CD14-positive monocyte (primary cell): ENCODE results near the gene ZNF407. TPM values are rescaled to one million over a fixed set of nuclear protein-coding genes. Genes with fewer than 3 reads are reported as not detected.
A peak's percentile ranks its signal among the peaks of the same experiment; 100 is the strongest.
"Not testable (repeated sequence)": the region's sequence is repeated elsewhere in the genome, so short reads cannot be mapped to it uniquely, and the experiment has no call there.

Source experiments
- DNase-seq, 3 donors: peaks; one replicate each; pipeline ENCODE4 v3.0.0-alpha.2; 2011 to 2022
- H2AFZ ChIP-seq: 2 replicates; pipeline ENCODE4 v1.6.0; 2012; ENCODE audit warnings: mild to moderate bottlenecking, low read depth, low read length, inconsistent platforms; ENCODE audit not compliant: insufficient read depth, poor library complexity, severe bottlenecking
- H3K27ac ChIP-seq, 2 donors: 1 replicate in 1 of 2; 2 replicates in 1 of 2; pipeline ENCODE4 v1.5.1; 2012 to 2013; ENCODE audit warnings: low read length in 2 of 2, control low read depth in 1 of 2, inconsistent platforms in 1 of 2, low read depth in 1 of 2, mild to moderate bottlenecking in 1 of 2
- H3K27me3 ChIP-seq, 2 donors: one replicate each; pipeline versions ENCODE4 v1.6.0 to v1.6.1; 2011 to 2013; ENCODE audit warnings: low read length in 2 of 2; ENCODE audit not compliant: control insufficient read depth in 2 of 2, insufficient read depth in 2 of 2
- H3K36me3 ChIP-seq, 2 donors: replicated peaks in 1 of 2; 1 replicate in 1 of 2; 2 replicates in 1 of 2; pipeline versions ENCODE4 v1.5.1 to v1.6.1; 2012 to 2013; ENCODE audit warnings: low read length in 2 of 2, control low read depth in 1 of 2, inconsistent platforms in 1 of 2, mild to moderate bottlenecking in 1 of 2; ENCODE audit not compliant: insufficient read depth in 2 of 2, control insufficient read depth in 1 of 2
- H3K4me1 ChIP-seq, 2 donors: 1 replicate in 1 of 2; 2 replicates in 1 of 2; pipeline versions ENCODE4 v1.5.1 to v1.6.1; 2012 to 2013; ENCODE audit warnings: low read length in 2 of 2, control low read depth in 1 of 2, inconsistent platforms in 1 of 2, mild to moderate bottlenecking in 1 of 2, moderate library complexity in 1 of 2; ENCODE audit not compliant: insufficient read depth in 2 of 2, control insufficient read depth in 1 of 2
- H3K4me2 ChIP-seq: replicated peaks from 2 replicates; pipeline ENCODE3; 2012; ENCODE audit warnings: low read length, moderate library complexity, mild to moderate bottlenecking; ENCODE audit not compliant: poor library complexity, severe bottlenecking; ENCODE audit errors: extremely low read depth
- H3K4me3 ChIP-seq, 3 experiments: fragments of 200-600 bp in 1 of 3; sonication (generic) in 1 of 3; replicated peaks in 1 of 3; 1 replicate in 2 of 3; 2 replicates in 1 of 3; pipeline ENCODE4 v1.5.1; 2011 to 2013; ENCODE audit warnings: low read length in 3 of 3, mild to moderate bottlenecking in 3 of 3, control low read depth in 2 of 3, low read depth in 2 of 3, inconsistent platforms in 1 of 3, moderate library complexity in 1 of 3
- H3K79me2 ChIP-seq: 2 replicates; pipeline ENCODE4 v1.6.0; 2012; ENCODE audit warnings: mild to moderate bottlenecking, control low read depth, inconsistent platforms, low read length, moderate library complexity; ENCODE audit not compliant: insufficient read depth
- H3K9ac ChIP-seq: 2 replicates; pipeline ENCODE4 v1.6.0; 2017; ENCODE audit warnings: low read length, mild to moderate bottlenecking; ENCODE audit not compliant: insufficient read depth, poor library complexity, severe bottlenecking
- H3K9me3 ChIP-seq, 2 donors: replicated peaks in 1 of 2; 1 replicate in 1 of 2; 2 replicates in 1 of 2; pipeline versions ENCODE4 v1.5.1 to v1.6.1; 2012 to 2013; ENCODE audit warnings: low read length in 2 of 2, control low read depth in 1 of 2; ENCODE audit not compliant: control insufficient read depth in 1 of 2, insufficient read depth in 1 of 2
- H4K20me1 ChIP-seq: 2 replicates; pipeline ENCODE4 v1.6.0; 2012; ENCODE audit warnings: mild to moderate bottlenecking, low read length, control low read depth, moderate library complexity; ENCODE audit not compliant: insufficient read depth
- H3K27ac Mint-ChIP-seq, 7 donors: one replicate each; pipeline ENCODE4 v1.8.0; 2020; ENCODE audit warnings: mild to moderate bottlenecking in 7 of 7, mixed read lengths in 7 of 7, moderate library complexity in 6 of 7, inconsistent platforms in 2 of 7
- H3K27me3 Mint-ChIP-seq, 3 donors: one replicate each; pipeline ENCODE4 v1.8.0; 2021 to 2022; ENCODE audit warnings: low read depth in 3 of 3, mild to moderate bottlenecking in 3 of 3, mixed read lengths in 3 of 3, moderate library complexity in 3 of 3, inconsistent platforms in 1 of 3
- H3K36me3 Mint-ChIP-seq, 2 donors: one replicate each; pipeline ENCODE4 v1.8.0; 2020; ENCODE audit warnings: mixed read lengths in 2 of 2, inconsistent platforms in 1 of 2, mild to moderate bottlenecking in 1 of 2
- H3K4me1 Mint-ChIP-seq: one replicate; pipeline ENCODE4 v1.8.0; 2020; ENCODE audit warnings: mild to moderate bottlenecking, mixed read lengths
- H3K4me3 Mint-ChIP-seq, 2 donors: one replicate each; pipeline ENCODE4 v1.8.0; 2020; ENCODE audit warnings: mild to moderate bottlenecking in 2 of 2, mixed read lengths in 2 of 2, moderate library complexity in 1 of 2
- H3K9me3 Mint-ChIP-seq, 7 donors: one replicate each; pipeline ENCODE4 v1.8.0; 2020 to 2022; ENCODE audit warnings: mixed read lengths in 7 of 7, mild to moderate bottlenecking in 6 of 7, moderate library complexity in 6 of 7, inconsistent platforms in 2 of 7
- CTCF ChIP-seq: fragments of 200-600 bp; IDR thresholded peaks from one replicate; pipeline ENCODE4 v1.8.0; 2022; ENCODE audit warnings: antibody characterized with exemption, mild to moderate bottlenecking
- WGBS: methylation state at CpG from one replicate; pipeline ENCODE4 v1.1.5; 2013; ENCODE audit warnings: missing lambda C conversion rate; ENCODE audit not compliant: insufficient coverage; 5-methylcytosine and 5-hydroxymethylcytosine counted together
- intact Hi-C, 2 donors: fragments of 100-400 bp; cut with micrococcal nuclease; formaldehyde crosslinking; loops; one replicate each; pipeline versions ENCODE4 v1.15.0 to v1.15.1; 2023
- polyA plus RNA-seq, 3 donors: library from polyadenylated mRNA; depleted of rRNA in 1 of 3; unstranded in 2 of 3; stranded (reverse) in 1 of 3; fragments of 300-500 nt in 2 of 3; fragments of >200 nt in 1 of 3; fragmentation: Illumina TruSeq in 2 of 3; gene quantifications; 1 replicate in 2 of 3; 2 replicates in 1 of 3; pipeline ENCODE4 v1.2.3, GENCODE V29; 2012 to 2021

The ZNF407 gene
- polyA plus RNA-seq, 3 donors: 1.3 to 3.6 (median 1.6) TPM

- Histone ChIP-seq H4K20me1 (no peaks in the 10 kb centered on the region), H2AFZ (no peak overlapping the region), H3K36me3 (no peaks in the 10 kb centered on the region), H3K9ac (no peak overlapping the region), H3K9me3 (no peaks in the 10 kb centered on the region), H3K4me1 (no peaks in the 10 kb centered on the region), H3K4me3 (no peak overlapping the region), H3K27me3 (no peaks in the 10 kb centered on the region), H3K79me2 (no peaks in the 10 kb centered on the region), H3K27ac (no peak overlapping the region), H3K4me2 (no peak overlapping the region)
- H3K27me3 Mint-ChIP-seq: no peaks in the 10 kb centered on the region
- intact Hi-C loops: no loop called here
- no peak overlapping the region for H3K4me3 Mint-ChIP-seq
- WGBS: 100% methylated on average over 1 of the region's 3 CpGs
- no peak for TF ChIP-seq CTCF
- no peak for DNase-seq
- no peak overlapping the region for H3K27ac Mint-ChIP-seq
- peaks cover 0 to 5% (median 0%) of the 10 kb centered on the region in 7 donors for H3K9me3 Mint-ChIP-seq
- H3K36me3 Mint-ChIP-seq: peaks cover 6 to 11% of the 10 kb centered on the region in 2 donors
- peaks cover 14% of the 10 kb centered on the region for H3K4me1 Mint-ChIP-seq
Measured at GRCh38 chr18:74967438-74967837, 369.8 kb downstream of the ZNF407 start.

- Histone ChIP-seq H3K79me2 (no peaks in the 10 kb centered on the region), H3K9ac (no peak overlapping the region), H3K4me1 (no peaks in the 10 kb centered on the region), H3K4me2 (no peak overlapping the region), H3K36me3 (no peaks in the 10 kb centered on the region), H3K9me3 (no peaks in the 10 kb centered on the region), H3K4me3 (no peak overlapping the region), H3K27me3 (no peaks in the 10 kb centered on the region), H2AFZ (no peak overlapping the region), H3K27ac (no peak overlapping the region), H4K20me1 (no peaks in the 10 kb centered on the region)
- WGBS: no CpG with 5 or more reads among the region's 2 CpGs
- no peak overlapping the region for H3K27ac Mint-ChIP-seq
- H3K4me1 Mint-ChIP-seq: peaks cover 14% of the 10 kb centered on the region
- intact Hi-C loops: no loop called here
- DNase-seq: no peak
- peaks cover 0 to 5% (median 0%) of the 10 kb centered on the region in 7 donors for H3K9me3 Mint-ChIP-seq
- H3K4me3 Mint-ChIP-seq: no peak overlapping the region
- no peak for TF ChIP-seq CTCF
- H3K36me3 Mint-ChIP-seq: peaks cover 6 to 10% of the 10 kb centered on the region in 2 donors
- no peaks in the 10 kb centered on the region for H3K27me3 Mint-ChIP-seq
Measured at GRCh38 chr18:74967979-74968378, 370.3 kb downstream of the ZNF407 start.

- H2AFZ ChIP-seq, H3K27me3 ChIP-seq, H4K20me1 ChIP-seq, H3K36me3 Mint-ChIP-seq, H3K79me2 ChIP-seq, H3K4me1 ChIP-seq, H3K9me3 Mint-ChIP-seq, H3K36me3 ChIP-seq, H3K9ac ChIP-seq, H3K4me3 Mint-ChIP-seq, intact Hi-C loops, H3K27ac ChIP-seq, H3K27me3 Mint-ChIP-seq, H3K4me2 ChIP-seq, H3K9me3 ChIP-seq, H3K4me3 ChIP-seq: not testable (repeated sequence)
- Mint-ChIP-seq H3K27ac (peak overlapping the region in 1 of 7 donors; percentile 78), H3K4me1 (peaks cover 12% of the 10 kb centered on the region)
- DNase-seq: peak in 1 of 3 donors; percentile 23
- 88% methylated on average over 4 of the region's 4 CpGs for WGBS
Measured at GRCh38 chr18:74971358-74971757, 373.7 kb downstream of the ZNF407 start.
